ENCODE results near the gene M1AP.

DNA sequence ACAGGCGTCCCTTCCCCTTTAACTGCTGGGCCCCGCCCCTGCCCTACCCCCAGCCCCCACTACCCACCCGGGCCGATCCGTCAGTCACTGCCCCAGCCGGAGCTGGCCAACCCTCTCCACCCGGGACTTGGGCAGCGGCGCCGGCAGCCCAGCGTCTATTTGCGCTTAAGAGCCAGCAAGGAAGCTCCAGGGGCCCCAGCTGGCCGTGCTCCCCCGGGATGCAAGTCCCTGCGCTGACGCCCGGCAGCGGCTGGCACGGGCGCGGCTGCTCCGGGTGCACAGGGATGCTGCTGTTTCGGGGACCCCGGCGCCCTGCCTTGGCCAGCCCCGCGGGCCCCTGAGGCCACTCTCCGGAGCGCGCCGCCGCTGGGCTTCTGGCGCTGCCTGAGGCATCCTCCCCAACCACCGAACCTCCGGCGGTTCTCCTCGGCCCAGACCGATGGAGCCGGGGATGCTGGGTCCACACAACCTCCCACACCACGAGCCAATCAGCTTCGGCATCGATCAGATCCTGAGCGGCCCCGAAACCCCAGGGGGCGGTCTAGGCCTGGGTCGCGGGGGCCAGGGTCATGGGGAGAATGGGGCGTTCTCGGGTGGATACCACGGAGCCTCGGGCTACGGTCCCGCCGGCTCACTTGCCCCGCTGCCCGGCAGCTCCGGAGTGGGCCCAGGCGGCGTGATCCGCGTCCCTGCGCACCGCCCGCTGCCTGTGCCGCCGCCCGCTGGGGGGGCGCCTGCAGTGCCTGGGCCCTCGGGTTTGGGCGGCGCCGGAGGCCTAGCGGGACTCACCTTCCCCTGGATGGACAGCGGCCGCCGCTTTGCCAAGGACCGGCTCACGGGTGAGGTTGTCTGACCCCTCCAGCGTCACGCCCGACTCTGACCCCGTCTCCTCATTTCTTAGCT lies 133.5 kb downstream of the M1AP start, which contains the start of gene TLX2:
- TF ChIP-seq, protein P1, sequence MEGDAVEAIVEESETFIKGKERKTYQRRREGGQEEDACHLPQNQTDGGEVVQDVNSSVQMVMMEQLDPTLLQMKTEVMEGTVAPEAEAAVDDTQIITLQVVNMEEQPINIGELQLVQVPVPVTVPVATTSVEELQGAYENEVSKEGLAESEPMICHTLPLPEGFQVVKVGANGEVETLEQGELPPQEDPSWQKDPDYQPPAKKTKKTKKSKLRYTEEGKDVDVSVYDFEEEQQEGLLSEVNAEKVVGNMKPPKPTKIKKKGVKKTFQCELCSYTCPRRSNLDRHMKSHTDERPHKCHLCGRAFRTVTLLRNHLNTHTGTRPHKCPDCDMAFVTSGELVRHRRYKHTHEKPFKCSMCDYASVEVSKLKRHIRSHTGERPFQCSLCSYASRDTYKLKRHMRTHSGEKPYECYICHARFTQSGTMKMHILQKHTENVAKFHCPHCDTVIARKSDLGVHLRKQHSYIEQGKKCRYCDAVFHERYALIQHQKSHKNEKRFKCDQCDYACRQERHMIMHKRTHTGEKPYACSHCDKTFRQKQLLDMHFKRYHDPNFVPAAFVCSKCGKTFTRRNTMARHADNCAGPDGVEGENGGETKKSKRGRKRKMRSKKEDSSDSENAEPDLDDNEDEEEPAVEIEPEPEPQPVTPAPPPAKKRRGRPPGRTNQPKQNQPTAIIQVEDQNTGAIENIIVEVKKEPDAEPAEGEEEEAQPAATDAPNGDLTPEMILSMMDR (IDR thresholded peaks at IDR 0.05) = no peak
- TF ChIP-seq POLR2A (IDR thresholded peaks at IDR 0.05) = no peak
